Adrenal gland (tissue), 12 donors: ENCODE measurements around the gene HSPA12A. TPM values are rescaled to one million over a fixed set of nuclear protein-coding genes. Genes with fewer than 3 reads are reported as not detected.
A peak's percentile ranks its signal among the peaks of the same experiment; 100 is the strongest.

Source experiments
- DNase-seq, 7 donors: peaks; one replicate each; pipeline ENCODE4 v3.0.0-alpha.2; 2019 to 2020
- H3K27ac ChIP-seq, 5 donors: fragments of 200-600 bp; sonication (generic) in 4 of 5; 1 replicate in 3 of 5; 2 replicates in 2 of 5; pipeline versions ENCODE4 v1.5.1 to v1.8.0; 2016 to 2020; ENCODE audit warnings: mild to moderate bottlenecking in 1 of 5
- H3K27me3 ChIP-seq: fragments of 200-600 bp; 2 replicates; pipeline ENCODE4 v1.8.0; 2021
- H3K36me3 ChIP-seq, 2 donors: fragments of 200-600 bp; replicated peaks in 1 of 2; 1 replicate in 1 of 2; 2 replicates in 1 of 2; pipeline versions ENCODE4 v1.5.1 to v1.8.0; 2018 to 2022
- H3K4me1 ChIP-seq, 2 donors: fragments of 200-600 bp; replicated peaks in 1 of 2; 1 replicate in 1 of 2; 2 replicates in 1 of 2; pipeline versions ENCODE4 v1.5.1 to v1.8.0; 2018 to 2021
- H3K4me3 ChIP-seq, 4 donors: fragments of 200-600 bp; sonication (generic) in 3 of 4; one replicate each; pipeline ENCODE4 v1.5.1; 2016 to 2018
- H3K9me3 ChIP-seq, 3 donors: fragments of 200-600 bp; sonication (generic) in 1 of 3; replicated peaks in 1 of 3; 1 replicate in 2 of 3; 2 replicates in 1 of 3; pipeline versions ENCODE4 v1.5.1 to v1.8.0; 2016 to 2021
- POLR2A ChIP-seq, 2 donors: fragments of 450-650 bp; IDR thresholded peaks; one replicate each; pipeline ENCODE4 v1.6.1; 2017; ENCODE audit warnings: antibody characterized with exemption in 2 of 2, mild to moderate bottlenecking in 2 of 2, moderate library complexity in 1 of 2
- WGBS, 4 donors: extraction: QIAGEN DNeasy Blood & Tissue Kit in 2 of 4; methylation state at CpG; one replicate each; pipeline versions ENCODE4 v1.1.5 to v1.1.7; 2013 to 2017; 5-methylcytosine and 5-hydroxymethylcytosine counted together
- intact Hi-C, 2 donors: fragments of 100-400 bp; cut with DNase I; formaldehyde crosslinking; loops; one replicate each; pipeline versions ENCODE4 v1.14.1 to v1.15.0; 2022 to 2023
- polyA plus RNA-seq, 3 donors: library from polyadenylated mRNA; stranded (reverse); fragments of 200-250 nt in 2 of 3; fragments of 350-450 nt in 1 of 3; fragmentation: Illumina TruSeq in 1 of 3; extraction: RNeasy Lipid Tissue Mini Kit (QIAGEN cat#74804) in 1 of 3; gene quantifications; one replicate each; pipeline ENCODE4 v1.2.3, GENCODE V29; 2013 to 2014
- total RNA-seq, 9 donors: library from RNA; depleted of rRNA in 4 of 9; stranded (reverse); fragments of >200 nt in 4 of 9; fragments of 120-200 nt in 1 of 9; fragmentation: NEBNext Ultra II Directional in 1 of 9; extraction: Animal tissue kit (Norgen Biotek cat#: 25700) in 1 of 9; gene quantifications; one replicate each; pipeline versions ENCODE4 v1.1.0 to v1.2.4, GENCODE V29; 2013 to 2023
- TF ChIP-seq, protein P1 (sequence below), 6 experiments: fragments of 450-650 bp in 4 of 6; fragments of 200-600 bp in 2 of 6; sonication (generic) in 1 of 6; IDR thresholded peaks; 1 replicate in 5 of 6; 2 replicates in 1 of 6; pipeline versions ENCODE4 v1.5.1 to v1.8.0; 2016 to 2021; ENCODE audit warnings: antibody characterized with exemption in 6 of 6, mild to moderate bottlenecking in 2 of 6, moderate library complexity in 1 of 6
- donor health status: healthy with polysubstance abuse.
- donor health status: Bipolar disorder and iron deficiency.
- donor health status: DM: yes; HTN: yes; CAD: no.
- donor health status: DM: no; HTN: no; CAD: no.
- donor health status: DM: no; HTN: no; CAD: no.
- donor health status: DM: yes; HTN: yes; CAD: no.

The HSPA12A gene
- total and polyA plus RNA-seq, 12 donors: 20.1 to 61.3 (median 46.3) TPM

- Histone ChIP-seq H3K4me1 (peaks cover 5 to 30% of the 10 kb centered on the region in 2 donors), H3K9me3 (no peaks in the 10 kb centered on the region), H3K36me3 (peaks cover 0 to 9% of the 10 kb centered on the region in 2 donors), H3K27me3 (no peaks in the 10 kb centered on the region), H3K4me3 (no peak overlapping the region), H3K27ac (peak overlapping the region in 1 of 5 donors; percentile 22)
- TF ChIP-seq, protein P1, sequence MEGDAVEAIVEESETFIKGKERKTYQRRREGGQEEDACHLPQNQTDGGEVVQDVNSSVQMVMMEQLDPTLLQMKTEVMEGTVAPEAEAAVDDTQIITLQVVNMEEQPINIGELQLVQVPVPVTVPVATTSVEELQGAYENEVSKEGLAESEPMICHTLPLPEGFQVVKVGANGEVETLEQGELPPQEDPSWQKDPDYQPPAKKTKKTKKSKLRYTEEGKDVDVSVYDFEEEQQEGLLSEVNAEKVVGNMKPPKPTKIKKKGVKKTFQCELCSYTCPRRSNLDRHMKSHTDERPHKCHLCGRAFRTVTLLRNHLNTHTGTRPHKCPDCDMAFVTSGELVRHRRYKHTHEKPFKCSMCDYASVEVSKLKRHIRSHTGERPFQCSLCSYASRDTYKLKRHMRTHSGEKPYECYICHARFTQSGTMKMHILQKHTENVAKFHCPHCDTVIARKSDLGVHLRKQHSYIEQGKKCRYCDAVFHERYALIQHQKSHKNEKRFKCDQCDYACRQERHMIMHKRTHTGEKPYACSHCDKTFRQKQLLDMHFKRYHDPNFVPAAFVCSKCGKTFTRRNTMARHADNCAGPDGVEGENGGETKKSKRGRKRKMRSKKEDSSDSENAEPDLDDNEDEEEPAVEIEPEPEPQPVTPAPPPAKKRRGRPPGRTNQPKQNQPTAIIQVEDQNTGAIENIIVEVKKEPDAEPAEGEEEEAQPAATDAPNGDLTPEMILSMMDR (IDR thresholded peaks at IDR 0.05): no peak
- no peak for TF ChIP-seq POLR2A (IDR thresholded peaks at IDR 0.05)
- no peak for DNase-seq
- 79 to 84% (median 81%) methylated on average over 3 of the region's 3 CpGs for WGBS, 4 donors
- intact Hi-C loops: no loop called here
Observed at GRCh38 chr10:116694927-116695268, 47.5 kb downstream of the HSPA12A start.

DNA sequence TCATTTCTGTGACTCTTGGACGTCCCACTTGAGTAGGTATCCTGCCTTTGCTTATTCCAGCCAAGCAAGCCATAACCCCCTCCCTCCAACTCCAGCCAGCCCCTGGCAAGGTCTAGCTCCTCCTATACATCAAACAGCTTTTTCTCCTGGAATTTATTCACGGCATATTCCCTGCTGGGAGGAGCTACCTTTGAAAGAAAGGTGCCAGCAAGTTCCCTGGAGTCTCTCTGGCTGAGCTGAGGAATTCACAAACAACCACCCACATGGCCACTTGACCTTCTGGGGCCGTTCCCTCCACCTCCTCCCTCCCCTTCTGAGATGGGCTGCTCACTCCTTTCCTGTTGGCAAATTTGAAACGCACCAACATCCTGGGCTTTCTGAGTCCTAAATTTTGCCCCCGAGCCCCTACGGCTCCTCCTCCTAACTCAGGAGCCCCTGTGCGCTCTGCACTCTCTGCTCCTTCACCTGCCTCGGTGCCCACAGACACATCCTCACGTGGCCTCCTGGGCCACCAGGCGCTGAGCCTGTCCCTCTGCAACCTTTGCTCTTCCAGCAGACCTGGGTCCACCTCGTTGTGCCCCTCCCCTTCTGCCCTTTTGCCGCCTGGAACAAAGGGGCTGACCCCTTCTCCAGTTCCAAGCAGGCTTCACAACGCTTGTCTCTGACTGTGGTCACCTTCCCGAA, 48.0 kb downstream of the HSPA12A start:
- no peak overlapping the region for H3K4me3 ChIP-seq
- peaks cover 0 to 9% of the 10 kb centered on the region in 2 donors for H3K36me3 ChIP-seq
- intact Hi-C loops: no loop called here
- no peak for DNase-seq
- peak overlapping the region in 1 of 5 donors; percentile 22 for H3K27ac ChIP-seq
- TF ChIP-seq POLR2A (IDR thresholded peaks at IDR 0.05): no peak
- H3K27me3 ChIP-seq: no peaks in the 10 kb centered on the region
- 61 to 72% (median 67%) methylated on average over 14 of the region's 14 CpGs for WGBS, 4 donors
- H3K9me3 ChIP-seq: no peaks in the 10 kb centered on the region
- H3K4me1 ChIP-seq: peaks cover 5 to 30% of the 10 kb centered on the region in 2 donors

GRCh38 chr10:116692225-116692624, 50.1 kb downstream of the HSPA12A start:
- H3K9me3 ChIP-seq: no peaks in the 10 kb centered on the region
- peak overlapping the region in 2 of 5 donors; percentile 43 to 73 for H3K27ac ChIP-seq
- peaks cover 5 to 30% of the 10 kb centered on the region in 2 donors for H3K4me1 ChIP-seq
- H3K4me3 ChIP-seq: no peak overlapping the region
- 86 to 96% (median 91%) methylated on average over 4 to 8 of the region's 8 CpGs for WGBS, 4 donors
- H3K27me3 ChIP-seq: no peaks in the 10 kb centered on the region
- no peak for DNase-seq
- H3K36me3 ChIP-seq: peaks cover 0 to 4% of the 10 kb centered on the region in 2 donors
- intact Hi-C loops: no loop called here
- no peak for TF ChIP-seq POLR2A (IDR thresholded peaks at IDR 0.05)
- TF ChIP-seq, protein P1 (IDR thresholded peaks at IDR 0.05): no peak

DNA sequence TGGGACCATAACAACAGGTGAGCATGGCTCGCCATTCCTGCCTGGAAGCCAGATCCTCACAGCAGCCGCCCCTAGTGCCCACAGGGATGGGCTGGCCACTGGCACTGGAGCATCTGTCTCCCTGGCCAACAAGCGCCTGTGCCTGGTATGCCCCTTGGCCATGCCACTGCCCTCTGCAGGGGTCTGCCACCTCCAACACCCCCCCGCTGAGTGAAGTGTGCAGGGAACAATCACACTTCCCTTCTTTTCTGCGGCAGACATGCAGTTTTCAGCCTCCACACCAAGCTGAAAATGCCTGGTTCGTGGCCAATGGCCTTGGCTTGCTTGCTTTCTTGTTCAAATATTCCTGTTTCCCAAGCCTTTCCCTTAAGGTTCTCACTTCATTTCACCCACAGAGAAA, 50.7 kb downstream of the HSPA12A start:
- H3K4me1 ChIP-seq: peaks cover 5 to 30% of the 10 kb centered on the region in 2 donors
- peaks cover 0 to 4% of the 10 kb centered on the region in 2 donors for H3K36me3 ChIP-seq
- H3K27ac ChIP-seq: peak overlapping the region in 2 of 5 donors; percentile 43 to 73
- TF ChIP-seq POLR2A (IDR thresholded peaks at IDR 0.05): no peak
- TF ChIP-seq, protein P1 (IDR thresholded peaks at IDR 0.05): no peak
- WGBS, 4 donors: 59 to 73% (median 70%) methylated on average over 4 to 6 of the region's 6 CpGs
- H3K4me3 ChIP-seq: no peak overlapping the region
- H3K27me3 ChIP-seq: no peaks in the 10 kb centered on the region
- intact Hi-C loops: no loop called here
- DNase-seq: no peak
- H3K9me3 ChIP-seq: no peaks in the 10 kb centered on the region
